Measurements from ENCODE around the gene MXD4. TPM values are rescaled to one million over a fixed set of nuclear protein-coding genes. Genes with fewer than 3 reads are reported as not detected.

The MXD4 gene
- total and polyA plus RNA-seq, 2 experiments from 2014 or later: 6.9 to 19.9 TPM

GRCh38 chr4:2289311-2289954 lies 27.5 kb upstream of the MXD4 start (continued):
- TF ChIP-seq EZH2phosphoT487 (IDR thresholded peaks at IDR 0.05; ENCODE audit: unreplicated experiment): no peak
- no peak for TF ChIP-seq CTCF (conservative IDR thresholded peaks at IDR 0.05; ENCODE audit: low read depth in 2 of 2)
- TF ChIP-seq CREB1 (CRISPR knock-in tag; IDR thresholded peaks at IDR 0.05; ENCODE audit: low read depth): no peak
- no peak for TF ChIP-seq STAT1 (IDR thresholded peaks at IDR 0.05; ENCODE audit: unreplicated experiment)
- TF ChIP-seq POLR2AphosphoS5 (IDR thresholded peaks at IDR 0.05; ENCODE audit: low read depth): no peak
- TF ChIP-seq NANOG (IDR thresholded peaks at IDR 0.05; ENCODE audit: borderline replicate concordance): no peak
- TF ChIP-seq JUNB (IDR thresholded peaks at IDR 0.05; ENCODE audit: unreplicated experiment): no peak
- TF ChIP-seq ZNF114 (CRISPR knock-in tag; IDR thresholded peaks at IDR 0.05): no peak
- no peak for TF ChIP-seq EZH2 (IDR thresholded peaks at IDR 0.05; ENCODE audit: low read depth, unreplicated experiment)
- TF ChIP-seq ETS1 (IDR thresholded peaks at IDR 0.05): no peak

- H3K27me3 ChIP-seq (ENCODE audit: insufficient read depth): no peaks in the 10 kb centered on the region
- Mint-ChIP-seq H3K36me3 (ENCODE audit: low read depth) (no peaks in the 10 kb centered on the region; the same call in 2 of the 3 replicates), H3K4me1 (peaks cover 9% of the 10 kb centered on the region), H3K4me3 (no peak overlapping the region), H3K27me3 (ENCODE audit: insufficient read depth, low read depth, poor library complexity) (peaks cover 14% of the 10 kb centered on the region), H3K27ac (no peak overlapping the region; the same call in 1 of the 2 replicates), H3K9me3 (no peaks in the 10 kb centered on the region)
- no peaks in the 10 kb centered on the region for H3K9me2 ChIP-seq (ENCODE audit: insufficient read depth)
- H3K4me2 ChIP-seq: no peak overlapping the region
- no peak for DNase-seq (ENCODE audit: low spot score)
- no peaks in the 10 kb centered on the region for H3K4me1 ChIP-seq (ENCODE audit: insufficient read depth)
- no peak overlapping the region for H3K27ac ChIP-seq (ENCODE audit: low read depth)
- no peak overlapping the region for H3K4me3 ChIP-seq
- H3K79me2 ChIP-seq (replicated peaks; ENCODE audit: insufficient read depth): no peaks in the 10 kb centered on the region
- no peaks in the 10 kb centered on the region for H4K20me1 ChIP-seq (replicated peaks; ENCODE audit: insufficient read depth)
- H2AFZ ChIP-seq: no peak overlapping the region
- no peaks in the 10 kb centered on the region for H3F3A ChIP-seq (replicated peaks; ENCODE audit: low read depth)
- no peak for ATAC-seq
- no peaks in the 10 kb centered on the region for H3K36me3 ChIP-seq (ENCODE audit: insufficient read depth)
- TF ChIP-seq POLR2AphosphoS5 (IDR thresholded peaks at IDR 0.05; ENCODE audit: low read depth) (no peak), ZNF462 (CRISPR knock-in tag; IDR thresholded peaks at IDR 0.05) (no peak), ZNF114 (CRISPR knock-in tag; IDR thresholded peaks at IDR 0.05) (no peak), CREB1 (CRISPR knock-in tag; IDR thresholded peaks at IDR 0.05; ENCODE audit: low read depth) (no peak), CTCF (conservative IDR thresholded peaks at IDR 0.05; ENCODE audit: low read depth in 2 of 2) (no peak), JUNB (IDR thresholded peaks at IDR 0.05; ENCODE audit: unreplicated experiment) (no peak), EZH2phosphoT487 (IDR thresholded peaks at IDR 0.05; ENCODE audit: unreplicated experiment) (no peak), NANOG (IDR thresholded peaks at IDR 0.05; ENCODE audit: borderline replicate concordance) (no peak), EZH2 (IDR thresholded peaks at IDR 0.05; ENCODE audit: low read depth, unreplicated experiment) (no peak)
Observed at GRCh38 chr4:2288051-2288541, 26.2 kb upstream of the MXD4 start.
